MM.1S (cell line): ENCODE data around the gene SAP30.

Experiments used
- DNase-seq: peaks from one replicate; pipeline ENCODE4 v3.0.0-alpha.2; 2015
- H2AFZ ChIP-seq: fragments of 300-600 bp; sonication (generic); 2 replicates; pipeline ENCODE4 v1.6.0; 2016; ENCODE audit warnings: antibody characterized with exemption, low read length
- H3F3A ChIP-seq: fragments of 300-600 bp; sonication (generic); 2 replicates; pipeline ENCODE4 v1.6.1; 2016; ENCODE audit warnings: mild to moderate bottlenecking, antibody characterized with exemption, low read length, moderate library complexity, mixed read lengths; ENCODE audit not compliant: insufficient read depth
- H3K27ac ChIP-seq: fragments of 300-600 bp; sonication (generic); 2 replicates; pipeline ENCODE4 v1.5.1; 2016; ENCODE audit warnings: mild to moderate bottlenecking, low read length
- H3K27me3 ChIP-seq: fragments of 300-600 bp; sonication (generic); replicated peaks from 2 replicates; pipeline ENCODE4 v1.6.0; 2016; ENCODE audit warnings: low read length; ENCODE audit not compliant: insufficient read depth
- H3K36me3 ChIP-seq: fragments of 300-600 bp; sonication (generic); replicated peaks from 2 replicates; pipeline ENCODE4 v1.6.1; 2016; ENCODE audit warnings: mild to moderate bottlenecking, low read length, mixed read lengths; ENCODE audit not compliant: insufficient read depth
- H3K4me1 ChIP-seq: fragments of 300-600 bp; sonication (generic); 2 replicates; pipeline ENCODE4 v1.6.1; 2016; ENCODE audit warnings: low read length, mixed read lengths
- H3K4me2 ChIP-seq: fragments of 300-600 bp; sonication (generic); 2 replicates; pipeline ENCODE4 v1.6.0; 2016; ENCODE audit warnings: low read depth, low read length
- H3K4me3 ChIP-seq: fragments of 300-600 bp; sonication (generic); 2 replicates; pipeline ENCODE4 v1.5.1; 2016; ENCODE audit warnings: low read length, mixed read lengths
- H3K79me2 ChIP-seq: fragments of 300-600 bp; sonication (generic); 2 replicates; pipeline ENCODE4 v1.6.1; 2016; ENCODE audit warnings: mixed run types, low read length, mixed read lengths
- H3K9ac ChIP-seq: fragments of 300-600 bp; sonication (generic); 2 replicates; pipeline ENCODE4 v1.6.1; 2016; ENCODE audit warnings: low read length, mixed read lengths
- H3K9me2 ChIP-seq: fragments of 300-600 bp; sonication (generic); replicated peaks from 2 replicates; pipeline ENCODE4 v1.6.1; 2016; ENCODE audit warnings: mild to moderate bottlenecking, low read length, mixed read lengths; ENCODE audit not compliant: insufficient read depth
- H3K9me3 ChIP-seq: fragments of 300-600 bp; sonication (generic); replicated peaks from 2 replicates; pipeline ENCODE4 v1.6.1; 2016; ENCODE audit warnings: mild to moderate bottlenecking, low read length, mixed read lengths; ENCODE audit not compliant: insufficient read depth
- H4K20me1 ChIP-seq: fragments of 300-600 bp; sonication (generic); 2 replicates; pipeline ENCODE4 v1.6.1; 2016; ENCODE audit warnings: mild to moderate bottlenecking, low read length, moderate library complexity, mixed read lengths; ENCODE audit not compliant: insufficient read depth
- EZH2 ChIP-seq: fragments of 300-600 bp; sonication (generic); optimal IDR thresholded peaks from 2 replicates; pipeline ENCODE3; 2017; ENCODE audit warnings: low read depth, mild to moderate bottlenecking, antibody characterized with exemption, low read length, mixed read lengths
- EZH2phosphoT487 ChIP-seq: fragments of 300-600 bp; sonication (generic); IDR thresholded peaks from 2 replicates; pipeline ENCODE4 v1.6.1; 2018; ENCODE audit warnings: antibody characterized with exemption, low read length
- TF ChIP-seq, protein P1 (sequence below): fragments of 300-600 bp; sonication (generic); IDR thresholded peaks from 2 replicates; pipeline ENCODE4 v1.5.1; 2016; ENCODE audit warnings: antibody characterized with exemption, low read length, mixed read lengths

The SAP30 gene

GRCh38 chr4:173424899-173425805 is 54.4 kb downstream of the SAP30 start:
- Histone ChIP-seq H2AFZ (no peak overlapping the region), H3K36me3 (no peaks in the 10 kb centered on the region), H3K27ac (no peak overlapping the region)

GRCh38 chr4:173426064-173426463 is 55.3 kb downstream of the SAP30 start:
- Histone ChIP-seq H3K4me2 (no peak overlapping the region), H3K79me2 (no peaks in the 10 kb centered on the region), H2AFZ (no peak overlapping the region), H3K27me3 (no peaks in the 10 kb centered on the region), H3K4me3 (no peak overlapping the region), H3K9ac (no peak overlapping the region), H4K20me1 (no peaks in the 10 kb centered on the region), H3K36me3 (no peaks in the 10 kb centered on the region), H3K4me1 (no peaks in the 10 kb centered on the region), H3K9me2 (no peaks in the 10 kb centered on the region), H3F3A (no peaks in the 10 kb centered on the region), H3K27ac (no peak overlapping the region), H3K9me3 (no peaks in the 10 kb centered on the region)
- TF ChIP-seq, protein P1, sequence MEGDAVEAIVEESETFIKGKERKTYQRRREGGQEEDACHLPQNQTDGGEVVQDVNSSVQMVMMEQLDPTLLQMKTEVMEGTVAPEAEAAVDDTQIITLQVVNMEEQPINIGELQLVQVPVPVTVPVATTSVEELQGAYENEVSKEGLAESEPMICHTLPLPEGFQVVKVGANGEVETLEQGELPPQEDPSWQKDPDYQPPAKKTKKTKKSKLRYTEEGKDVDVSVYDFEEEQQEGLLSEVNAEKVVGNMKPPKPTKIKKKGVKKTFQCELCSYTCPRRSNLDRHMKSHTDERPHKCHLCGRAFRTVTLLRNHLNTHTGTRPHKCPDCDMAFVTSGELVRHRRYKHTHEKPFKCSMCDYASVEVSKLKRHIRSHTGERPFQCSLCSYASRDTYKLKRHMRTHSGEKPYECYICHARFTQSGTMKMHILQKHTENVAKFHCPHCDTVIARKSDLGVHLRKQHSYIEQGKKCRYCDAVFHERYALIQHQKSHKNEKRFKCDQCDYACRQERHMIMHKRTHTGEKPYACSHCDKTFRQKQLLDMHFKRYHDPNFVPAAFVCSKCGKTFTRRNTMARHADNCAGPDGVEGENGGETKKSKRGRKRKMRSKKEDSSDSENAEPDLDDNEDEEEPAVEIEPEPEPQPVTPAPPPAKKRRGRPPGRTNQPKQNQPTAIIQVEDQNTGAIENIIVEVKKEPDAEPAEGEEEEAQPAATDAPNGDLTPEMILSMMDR = no peak
- TF ChIP-seq EZH2 (no peak), EZH2phosphoT487 (no peak)
- no peak for DNase-seq

More at GRCh38 chr4:173424899-173425805, 54.4 kb downstream of the SAP30 start:
- TF ChIP-seq EZH2 (no peak), EZH2phosphoT487 (no peak)
- H4K20me1 ChIP-seq = no peaks in the 10 kb centered on the region
- no peaks in the 10 kb centered on the region for H3F3A ChIP-seq
- H3K9me3 ChIP-seq = no peaks in the 10 kb centered on the region
- H3K9ac ChIP-seq = no peak overlapping the region
- no peaks in the 10 kb centered on the region for H3K9me2 ChIP-seq
- no peak overlapping the region for H3K4me3 ChIP-seq
- H3K4me2 ChIP-seq = no peak overlapping the region
- H3K4me1 ChIP-seq = no peaks in the 10 kb centered on the region
- no peak for DNase-seq
- no peaks in the 10 kb centered on the region for H3K79me2 ChIP-seq
- no peaks in the 10 kb centered on the region for H3K27me3 ChIP-seq
